GM12801 (cell line): ENCODE measurements around the gene PURA.

Experiments used
- CTCF ChIP-seq: IDR thresholded peaks from one replicate; pipeline ENCODE4 v1.5.1; 2011; ENCODE audit warnings: control low read depth; ENCODE audit not compliant: insufficient read length; ENCODE audit errors: extremely low read depth

The PURA gene

GRCh38 chr5:140140435-140140834 is 26.5 kb downstream of the PURA start:
- no peak for TF ChIP-seq CTCF

- no peak for TF ChIP-seq CTCF
These were observed 27.3 kb downstream of the PURA start for GRCh38 chr5:140141241-140141640.

- TF ChIP-seq CTCF: no peak
These were observed 28.3 kb downstream of the PURA start for GRCh38 chr5:140142246-140142645.

GRCh38 chr5:140142856-140143255 is 28.9 kb downstream of the PURA start:
- TF ChIP-seq CTCF: no peak

GRCh38 chr5:140143521-140144258 is 29.8 kb downstream of the PURA start:
- no peak for TF ChIP-seq CTCF

GRCh38 chr5:140145256-140145655 is 31.3 kb downstream of the PURA start:
- TF ChIP-seq CTCF: no peak

- TF ChIP-seq CTCF: no peak
These were observed 32.1 kb downstream of the PURA start for GRCh38 chr5:140145818-140146522.
